ENCODE measurements around the gene HELZ2. TPM values are rescaled to one million over a fixed set of nuclear protein-coding genes. Genes with fewer than 3 reads are reported as not detected.

The HELZ2 gene
- total and polyA plus RNA-seq, 2 donors (not counting 1 experiment from before 2014, with no cell fraction given), result 36.3 to 52.6 TPM

- no peak overlapping the region for H3K27ac ChIP-seq (ENCODE audit: low read length in 2 of 2)
- CTCF ChIA-PET, result no interaction called here
- no peaks in the 10 kb centered on the region for H3K27me3 Mint-ChIP-seq
- H3K4me1 ChIP-seq (ENCODE audit: control insufficient read depth in 2 of 2, insufficient read depth in 2 of 2, low read length in 2 of 2), result peaks cover 5 to 6% of the 10 kb centered on the region in 2 donors
- no peaks in the 10 kb centered on the region for H3K36me3 ChIP-seq (replicated peaks in 1 of 2; ENCODE audit: control extremely low read depth in 1 of 2, control insufficient read depth in 1 of 2, extremely low read depth in 1 of 2, insufficient read depth in 2 of 2, low read length in 1 of 2)
- no peaks in the 10 kb centered on the region for H3K9me3 ChIP-seq (ENCODE audit: control extremely low read depth in 1 of 3, control insufficient read depth in 2 of 3, insufficient read depth in 1 of 3, low read length in 2 of 3)
- no peak overlapping the region for H2AFZ ChIP-seq (ENCODE audit: insufficient read depth, low read depth, low read length, poor library complexity, severe bottlenecking)
- H3K4me1 Mint-ChIP-seq, result peaks cover 12% of the 10 kb centered on the region
- POLR2A ChIA-PET, result interaction anchor here (0.7 to 1.1 kb wide), 2 partner anchors 111 to 328 kb away, joined by 5 to 6 read pairs; no protein-coding TSS in a partner anchor
- no peak overlapping the region for H3K4me3 Mint-ChIP-seq
- intact Hi-C loops (cut with micrococcal nuclease), result no loop called here
- no peak overlapping the region for H3K9ac ChIP-seq (ENCODE audit: low read length)
- no peak for TF ChIP-seq EZH2 (IDR thresholded peaks at IDR 0.05; ENCODE audit: borderline replicate concordance, insufficient read depth, low read depth, low read length, poor library complexity, severe bottlenecking)
- TF ChIP-seq, protein P1, sequence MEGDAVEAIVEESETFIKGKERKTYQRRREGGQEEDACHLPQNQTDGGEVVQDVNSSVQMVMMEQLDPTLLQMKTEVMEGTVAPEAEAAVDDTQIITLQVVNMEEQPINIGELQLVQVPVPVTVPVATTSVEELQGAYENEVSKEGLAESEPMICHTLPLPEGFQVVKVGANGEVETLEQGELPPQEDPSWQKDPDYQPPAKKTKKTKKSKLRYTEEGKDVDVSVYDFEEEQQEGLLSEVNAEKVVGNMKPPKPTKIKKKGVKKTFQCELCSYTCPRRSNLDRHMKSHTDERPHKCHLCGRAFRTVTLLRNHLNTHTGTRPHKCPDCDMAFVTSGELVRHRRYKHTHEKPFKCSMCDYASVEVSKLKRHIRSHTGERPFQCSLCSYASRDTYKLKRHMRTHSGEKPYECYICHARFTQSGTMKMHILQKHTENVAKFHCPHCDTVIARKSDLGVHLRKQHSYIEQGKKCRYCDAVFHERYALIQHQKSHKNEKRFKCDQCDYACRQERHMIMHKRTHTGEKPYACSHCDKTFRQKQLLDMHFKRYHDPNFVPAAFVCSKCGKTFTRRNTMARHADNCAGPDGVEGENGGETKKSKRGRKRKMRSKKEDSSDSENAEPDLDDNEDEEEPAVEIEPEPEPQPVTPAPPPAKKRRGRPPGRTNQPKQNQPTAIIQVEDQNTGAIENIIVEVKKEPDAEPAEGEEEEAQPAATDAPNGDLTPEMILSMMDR (IDR thresholded peaks at IDR 0.05), result no peak
- no peaks in the 10 kb centered on the region for H4K20me1 ChIP-seq (ENCODE audit: control insufficient read depth, insufficient read depth, low read length, poor library complexity, severe bottlenecking)
- no peaks in the 10 kb centered on the region for H3K9me3 Mint-ChIP-seq (ENCODE audit: insufficient read depth)
- no peak overlapping the region for H3K4me3 ChIP-seq (ENCODE audit: control extremely low read depth in 1 of 5, extremely low read depth in 1 of 5, insufficient read depth in 1 of 5, low read depth in 2 of 5, low read length in 4 of 5)
- H3K79me2 ChIP-seq (ENCODE audit: control insufficient read depth, insufficient read depth, low read length), result no peaks in the 10 kb centered on the region
- H3K4me2 ChIP-seq (replicated peaks; ENCODE audit: low read depth, low read length, poor library complexity, severe bottlenecking), result no peak overlapping the region
- peaks cover 0 to 6% (median 0%) of the 10 kb centered on the region in 4 experiments for H3K27me3 ChIP-seq (replicated peaks in 1 of 4; ENCODE audit: control extremely low read depth in 1 of 4, control insufficient read depth in 3 of 4, insufficient read depth in 4 of 4, low read length in 3 of 4)
- peak; percentile 10 for DNase-seq
- 84% methylated on average over 11 of the region's 14 CpGs for WGBS (ENCODE audit: insufficient coverage)
- H3K27ac Mint-ChIP-seq, result no peak overlapping the region
- ATAC-seq (ENCODE audit: low read depth), result no peak
Measured at GRCh38 chr20:63530788-63531160, 43.3 kb downstream of the HELZ2 start.

GRCh38 chr20:63529861-63530787, 43.9 kb downstream of the HELZ2 start:
- Histone ChIP-seq H4K20me1 (ENCODE audit: control insufficient read depth, insufficient read depth, low read length, poor library complexity, severe bottlenecking) (no peaks in the 10 kb centered on the region), H3K27me3 (replicated peaks in 1 of 4; ENCODE audit: control extremely low read depth in 1 of 4, control insufficient read depth in 3 of 4, insufficient read depth in 4 of 4, low read length in 3 of 4) (peaks cover 0 to 6% (median 0%) of the 10 kb centered on the region in 4 experiments), H3K4me2 (replicated peaks; ENCODE audit: low read depth, low read length, poor library complexity, severe bottlenecking) (no peak overlapping the region), H3K9ac (ENCODE audit: low read length) (no peak overlapping the region), H3K36me3 (replicated peaks in 1 of 2; ENCODE audit: control extremely low read depth in 1 of 2, control insufficient read depth in 1 of 2, extremely low read depth in 1 of 2, insufficient read depth in 2 of 2, low read length in 1 of 2) (no peaks in the 10 kb centered on the region), H3K4me1 (ENCODE audit: control insufficient read depth in 2 of 2, insufficient read depth in 2 of 2, low read length in 2 of 2) (peaks cover 6 to 7% of the 10 kb centered on the region in 2 donors), H3K79me2 (ENCODE audit: control insufficient read depth, insufficient read depth, low read length) (no peaks in the 10 kb centered on the region), H2AFZ (ENCODE audit: insufficient read depth, low read depth, low read length, poor library complexity, severe bottlenecking) (no peak overlapping the region), H3K9me3 (ENCODE audit: control extremely low read depth in 1 of 3, control insufficient read depth in 2 of 3, insufficient read depth in 1 of 3, low read length in 2 of 3) (no peaks in the 10 kb centered on the region), H3K27ac (ENCODE audit: low read length in 2 of 2) (no peak overlapping the region), H3K4me3 (ENCODE audit: control extremely low read depth in 1 of 5, extremely low read depth in 1 of 5, insufficient read depth in 1 of 5, low read depth in 2 of 5, low read length in 4 of 5) (no peak overlapping the region)
- WGBS (ENCODE audit: insufficient coverage), result 87% methylated on average over 39 of the region's 39 CpGs
- Mint-ChIP-seq H3K4me1 (peaks cover 16% of the 10 kb centered on the region), H3K27me3 (no peaks in the 10 kb centered on the region), H3K9me3 (ENCODE audit: insufficient read depth) (no peaks in the 10 kb centered on the region), H3K4me3 (no peak overlapping the region), H3K27ac (no peak overlapping the region)
- TF ChIP-seq, protein P1 (IDR thresholded peaks at IDR 0.05), result no peak
- TF ChIP-seq EZH2 (IDR thresholded peaks at IDR 0.05; ENCODE audit: borderline replicate concordance, insufficient read depth, low read depth, low read length, poor library complexity, severe bottlenecking), result no peak
- DNase-seq (peak; percentile 12), ATAC-seq (ENCODE audit: low read depth) (no peak)
- POLR2A ChIA-PET, result interaction anchor here (0.6 to 1.7 kb wide), 2 partner anchors 9 to 335 kb away, joined by 3 to 8 read pairs; partner anchors contain the start of genes PPDPF and TPD52L2
- CTCF ChIA-PET, result no interaction called here
- intact Hi-C loops (cut with micrococcal nuclease), result no loop called here
